Medulla oblongata (tissue), 1 donor: ENCODE measurements around the gene CDH13.

Source experiments
- DNase-seq: peaks from one replicate; pipeline ENCODE4 v3.0.0-alpha.2; 2015; ENCODE audit errors: extremely low spot score

Gene CDH13

DNA sequence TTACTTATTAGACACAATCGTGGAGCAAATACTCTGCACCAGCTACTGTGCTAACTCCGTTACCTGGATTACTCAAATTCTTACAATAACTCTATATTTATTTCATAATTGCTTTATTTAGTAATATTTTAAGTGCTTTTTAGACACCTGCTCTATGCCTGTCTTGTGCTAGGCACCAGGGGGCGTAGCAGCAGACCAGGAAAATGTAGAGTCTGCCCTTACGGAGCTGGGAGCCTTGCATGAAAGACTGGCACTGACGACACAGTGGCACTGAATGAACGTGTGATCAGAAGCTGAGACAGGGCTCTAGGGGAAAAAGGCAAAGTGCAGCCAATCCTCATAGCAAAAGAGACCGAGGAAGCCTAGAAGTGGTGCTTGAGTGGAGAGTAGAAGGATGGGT is 486.5 kb downstream of the CDH13 start:
- peak; percentile 76 for DNase-seq

DNA sequence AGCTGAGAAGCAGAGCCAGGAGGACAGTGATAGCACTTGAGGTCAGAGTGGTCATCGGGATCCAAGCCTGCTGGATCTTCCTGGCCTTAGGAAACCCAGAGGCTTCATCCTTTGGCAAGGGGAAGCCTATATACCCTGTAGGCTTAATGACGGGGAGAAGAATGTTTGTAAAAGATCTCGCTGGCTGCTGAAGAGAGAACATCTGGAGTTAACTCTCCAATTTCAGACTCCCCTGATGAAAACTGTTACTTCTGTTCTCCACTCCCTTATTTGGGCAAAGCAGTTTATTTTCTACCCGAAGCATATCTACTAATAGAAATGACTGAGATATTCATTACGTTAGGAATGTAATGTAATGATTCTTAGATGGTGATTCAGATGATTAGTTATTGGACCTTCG is 487.0 kb downstream of the CDH13 start:
- DNase-seq = no peak

DNA sequence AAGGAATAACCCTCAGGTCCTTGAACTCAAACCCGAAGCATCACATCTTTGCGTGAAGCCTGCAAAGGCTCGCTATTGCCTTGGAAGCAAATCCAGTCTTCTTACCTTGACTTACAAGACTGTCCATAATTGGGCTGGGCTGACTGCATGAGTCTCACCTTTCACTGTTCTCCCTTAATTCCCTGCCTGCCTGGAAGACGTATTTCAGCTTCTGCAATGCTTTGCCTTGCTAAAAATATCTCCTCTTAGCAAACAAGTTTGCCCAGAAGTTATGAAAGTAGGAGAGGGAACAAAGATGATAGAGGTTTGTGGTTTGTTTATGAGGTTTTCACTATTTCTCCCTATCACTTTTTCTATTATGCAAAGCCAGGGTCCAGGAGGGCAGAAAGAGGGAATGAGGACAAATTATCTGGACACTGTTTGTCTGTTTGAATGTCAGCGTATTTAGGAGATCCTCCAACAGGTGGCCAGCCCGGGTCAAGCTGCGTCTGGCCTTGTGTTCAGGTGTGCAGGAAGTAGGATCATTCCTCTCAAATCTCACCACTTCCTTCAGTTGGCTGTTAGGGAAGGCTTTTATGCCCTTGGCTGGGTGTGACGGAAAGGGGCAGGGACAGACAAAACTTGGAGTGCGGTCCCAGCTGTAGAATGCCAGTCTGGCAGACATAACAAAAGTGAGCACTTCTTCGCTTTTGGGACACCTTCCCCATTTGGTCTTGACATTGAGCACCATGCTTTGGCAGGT is 488.9 kb downstream of the CDH13 start:
- no peak for DNase-seq

DNA sequence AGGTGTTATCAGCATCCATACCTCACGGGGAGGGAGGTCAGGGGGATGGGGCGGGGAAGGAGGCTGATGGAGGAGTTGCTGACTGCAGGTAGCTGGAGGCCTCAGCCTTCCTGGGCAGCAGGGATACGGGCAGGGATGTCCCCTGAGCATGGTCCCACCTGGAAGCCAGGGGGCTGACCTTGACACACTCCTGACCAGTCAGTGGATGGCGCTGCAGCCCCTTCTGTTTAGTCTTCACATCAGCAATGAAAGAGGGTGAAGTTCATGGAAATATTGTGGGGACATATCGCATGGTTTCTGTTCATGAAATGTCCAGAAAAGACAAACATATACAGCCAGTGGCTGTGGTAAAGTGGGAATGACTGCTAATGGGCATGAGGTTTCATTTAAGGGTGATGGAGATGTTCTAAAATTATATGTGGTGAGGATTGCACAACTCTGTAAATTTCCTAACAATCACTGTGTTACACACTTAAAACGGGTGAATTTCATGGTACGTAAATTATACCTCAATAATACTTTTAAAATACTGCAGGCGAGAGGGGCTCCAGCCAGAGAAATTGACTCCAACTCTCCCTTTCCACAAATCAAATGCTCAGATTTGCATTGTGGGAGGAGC is 489.6 kb downstream of the CDH13 start:
- DNase-seq = no peak

DNA sequence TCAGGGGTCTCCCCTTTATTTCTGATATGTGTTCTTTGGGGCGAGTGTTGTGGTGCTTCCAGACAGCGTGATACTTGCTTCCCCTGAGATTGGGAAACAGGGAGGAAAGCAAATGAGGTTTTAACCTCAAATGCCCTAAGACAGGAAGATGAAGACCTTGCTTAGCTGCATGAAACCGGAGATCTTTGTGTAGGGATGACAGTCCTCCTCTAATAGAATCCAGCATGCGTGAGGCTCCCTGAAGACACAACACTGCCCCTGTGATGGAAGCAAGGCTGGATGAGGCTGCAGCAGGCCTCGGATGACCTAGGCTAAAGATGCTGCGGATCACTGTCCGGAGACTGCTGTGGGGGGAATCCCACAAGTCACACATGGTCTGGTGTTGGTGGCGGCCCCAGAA is 491.0 kb downstream of the CDH13 start:
- no peak for DNase-seq

DNA sequence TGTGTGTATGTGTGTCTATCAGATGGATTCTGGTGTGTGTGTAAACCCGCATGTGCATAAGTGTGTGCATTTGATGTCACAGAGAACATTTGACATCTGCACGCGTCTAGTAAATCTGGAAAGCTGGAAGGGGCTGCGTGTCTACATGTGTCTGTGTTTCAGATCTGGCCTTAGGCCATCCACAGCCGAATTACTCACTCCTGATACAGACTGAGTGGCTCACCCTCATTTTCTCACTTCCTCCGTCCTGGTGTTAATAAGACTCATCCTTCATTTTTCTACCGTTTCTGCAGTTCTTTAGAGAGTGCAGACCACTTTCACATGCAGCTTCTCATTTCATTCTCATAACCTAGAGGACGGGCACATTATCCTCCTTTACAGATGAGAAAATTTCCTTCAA is 491.6 kb downstream of the CDH13 start:
- DNase-seq = no peak

DNA sequence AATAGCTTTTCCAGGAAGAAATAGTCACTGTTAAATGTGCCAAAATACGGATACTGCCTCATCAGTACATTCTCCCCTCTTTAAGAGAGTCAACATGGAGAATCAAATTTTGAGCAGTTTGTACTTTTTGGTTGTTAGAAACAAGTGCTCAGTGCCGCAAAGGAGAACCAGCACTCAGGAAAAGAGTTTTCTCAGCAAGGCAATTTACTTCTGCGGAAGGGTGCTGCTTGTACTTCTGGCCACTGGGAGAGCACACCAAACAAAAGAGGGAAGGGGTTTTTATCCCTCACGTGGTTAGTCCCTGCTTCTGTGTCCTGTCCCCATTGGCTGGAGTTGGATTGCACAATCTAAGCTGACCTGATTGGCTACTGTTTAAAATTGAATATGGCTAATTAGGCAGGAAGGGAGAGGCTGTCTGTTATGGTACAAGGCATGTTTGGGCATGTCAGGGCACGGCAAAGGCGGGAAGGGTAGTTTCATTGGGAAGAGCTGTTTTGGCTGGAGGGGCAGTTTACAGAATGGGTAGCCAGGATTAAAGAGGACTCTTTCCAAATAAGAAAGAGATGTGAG is 499.3 kb downstream of the CDH13 start:
- no peak for DNase-seq

DNA sequence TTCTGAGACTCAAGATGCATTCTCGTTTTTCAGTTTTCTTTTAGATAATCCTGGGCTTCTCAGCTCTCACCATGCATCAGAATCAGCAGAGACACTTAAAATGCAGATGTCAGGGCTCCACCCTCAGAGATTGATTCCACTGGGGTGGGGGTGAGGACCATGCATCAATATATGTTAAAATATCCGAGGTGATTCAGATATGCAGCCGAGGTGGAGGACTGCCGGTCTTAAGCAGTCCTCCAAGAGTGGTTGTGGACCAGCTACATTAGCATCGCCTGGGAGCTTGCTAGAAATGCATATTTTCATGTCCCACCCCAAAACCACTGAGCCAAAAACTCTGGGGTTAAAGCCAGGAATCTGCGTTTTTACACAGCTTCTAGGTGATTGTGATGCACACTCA is 501.3 kb downstream of the CDH13 start:
- no peak for DNase-seq

DNA sequence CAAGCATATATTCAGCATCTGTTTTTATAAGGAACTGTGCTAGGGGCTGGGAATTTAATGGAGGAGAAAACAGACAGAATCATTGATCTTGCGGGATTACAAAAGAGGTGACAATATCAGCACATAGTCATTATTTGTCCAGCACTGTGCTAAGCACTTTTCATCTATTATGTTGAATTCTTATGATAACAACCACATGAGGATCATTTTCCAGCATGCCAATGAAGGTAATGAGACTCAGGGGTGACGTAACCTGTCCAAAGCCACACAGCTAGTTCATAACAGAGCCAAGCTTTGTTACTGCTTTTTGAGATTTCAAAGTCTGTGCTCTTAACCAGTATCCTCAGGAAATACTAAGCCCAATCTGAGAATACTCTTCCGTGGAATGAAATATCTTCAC is 503.3 kb downstream of the CDH13 start:
- DNase-seq = no peak

DNA sequence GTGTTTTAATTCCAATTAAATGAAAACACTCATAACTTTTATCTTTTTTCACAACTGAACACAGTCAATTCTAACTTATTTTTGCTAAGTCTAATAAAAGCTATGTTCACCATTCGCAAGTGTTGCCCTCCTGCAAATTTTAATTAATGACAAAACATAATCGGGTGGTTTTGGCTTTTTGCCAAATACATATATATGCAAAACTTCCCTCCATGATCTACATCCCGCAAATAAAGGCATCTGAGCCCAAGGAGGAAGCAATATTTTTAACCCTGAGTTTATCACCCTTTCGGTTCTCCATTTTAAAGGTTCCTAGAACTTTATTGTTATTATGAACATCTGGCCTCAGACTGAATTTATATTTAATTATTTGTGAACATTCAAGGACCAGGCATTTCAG is 507.9 kb downstream of the CDH13 start:
- DNase-seq = no peak

DNA sequence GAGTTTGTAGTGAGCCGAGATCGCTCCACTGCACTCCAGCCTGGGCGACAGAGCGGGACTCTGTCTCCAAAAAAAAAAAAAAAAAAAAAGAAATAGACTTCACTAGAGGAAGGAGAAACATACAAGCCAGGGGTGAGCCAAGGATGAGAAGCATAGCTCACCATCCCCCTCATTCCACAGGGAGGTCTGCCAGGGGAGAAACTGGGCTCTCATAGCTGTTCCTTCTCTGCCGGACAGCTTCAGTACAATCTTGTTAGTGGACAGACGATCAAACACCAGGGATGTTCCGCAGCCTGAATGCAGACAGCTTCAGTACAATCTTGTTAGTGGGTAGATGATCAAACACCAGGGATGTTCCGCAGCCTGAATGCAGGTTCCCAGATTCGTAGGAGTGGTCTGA is 509.6 kb downstream of the CDH13 start:
- DNase-seq = no peak

DNA sequence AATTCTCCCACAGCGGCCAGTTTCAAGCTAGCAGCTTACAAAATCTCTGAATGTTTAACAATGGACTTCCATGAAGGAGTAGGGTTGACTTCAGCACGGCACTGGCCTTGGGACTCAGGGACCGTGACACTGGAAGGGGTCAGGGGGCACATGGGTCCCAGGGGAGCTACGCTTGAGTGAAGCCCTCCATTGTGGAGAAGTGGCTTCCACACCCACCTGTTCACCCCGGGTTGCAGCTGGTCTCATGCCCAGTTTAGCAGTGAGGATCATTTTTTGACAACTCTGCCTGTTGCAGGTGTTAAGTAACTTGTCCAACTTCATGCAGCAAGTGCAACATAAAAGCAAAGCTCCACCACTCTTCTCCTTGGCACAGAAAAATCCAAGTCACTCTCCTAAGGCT is 510.2 kb downstream of the CDH13 start:
- DNase-seq = no peak

DNA sequence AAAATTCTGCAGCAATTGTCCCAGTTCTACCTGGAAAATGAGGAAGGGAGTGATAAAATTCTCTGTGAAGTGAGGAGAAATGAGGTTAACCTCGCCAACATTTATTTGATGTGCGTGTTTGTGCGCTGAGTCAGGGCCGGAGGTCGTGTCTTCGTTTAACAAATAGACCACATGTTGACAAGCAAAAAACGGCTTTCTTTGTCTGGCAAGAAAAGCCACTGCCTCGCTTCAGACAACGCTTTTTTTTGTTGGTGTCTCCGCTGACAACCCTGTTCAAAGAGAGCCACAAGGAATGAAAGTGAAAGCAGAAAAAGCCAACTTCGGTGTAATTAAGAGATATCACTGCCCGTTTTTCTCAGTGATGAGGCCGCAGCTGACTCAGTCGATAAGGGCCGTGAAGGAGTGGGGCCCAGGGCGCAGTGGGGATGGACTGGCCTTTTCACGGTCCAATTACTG is 510.6 kb downstream of the CDH13 start:
- peak; percentile 75 for DNase-seq

DNA sequence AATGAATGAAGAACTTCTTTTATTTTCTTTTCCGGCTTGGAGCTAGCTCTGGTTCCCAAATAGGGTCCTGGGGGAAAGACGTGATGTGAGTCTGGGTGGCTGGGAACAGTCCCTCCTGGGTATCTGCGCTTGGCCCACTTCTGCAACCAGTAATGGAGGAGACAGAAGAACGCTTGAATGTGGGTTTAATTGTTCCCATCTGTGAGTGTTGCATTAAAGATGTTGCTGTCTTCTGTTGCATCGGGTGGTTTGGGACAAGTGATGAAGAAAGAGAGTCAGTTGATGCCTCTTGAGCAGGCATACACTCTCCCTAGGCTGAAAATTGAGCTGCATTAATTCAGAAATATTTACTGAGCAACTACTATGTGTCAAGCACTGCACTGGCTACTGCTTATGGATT is 511.1 kb downstream of the CDH13 start:
- no peak for DNase-seq

DNA sequence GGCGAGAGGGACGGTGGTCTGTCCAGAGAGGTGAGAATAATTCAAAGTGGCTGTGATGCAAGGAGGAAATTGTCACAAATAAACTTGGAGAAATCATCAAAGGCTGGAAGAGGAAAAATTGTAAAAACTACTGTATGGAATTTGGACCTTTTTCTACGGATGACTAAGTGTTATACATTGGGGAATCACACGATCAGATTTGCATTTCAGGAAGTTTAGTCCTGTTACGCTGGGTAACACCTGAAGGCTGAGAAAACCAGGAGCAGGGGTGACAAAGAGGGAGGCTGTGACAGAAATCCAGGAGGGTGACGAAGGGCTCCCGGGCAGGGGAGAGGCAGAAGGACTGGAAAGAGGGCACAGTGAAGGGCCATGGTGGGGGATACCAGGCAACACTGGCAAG is 511.7 kb downstream of the CDH13 start:
- no peak for DNase-seq

DNA sequence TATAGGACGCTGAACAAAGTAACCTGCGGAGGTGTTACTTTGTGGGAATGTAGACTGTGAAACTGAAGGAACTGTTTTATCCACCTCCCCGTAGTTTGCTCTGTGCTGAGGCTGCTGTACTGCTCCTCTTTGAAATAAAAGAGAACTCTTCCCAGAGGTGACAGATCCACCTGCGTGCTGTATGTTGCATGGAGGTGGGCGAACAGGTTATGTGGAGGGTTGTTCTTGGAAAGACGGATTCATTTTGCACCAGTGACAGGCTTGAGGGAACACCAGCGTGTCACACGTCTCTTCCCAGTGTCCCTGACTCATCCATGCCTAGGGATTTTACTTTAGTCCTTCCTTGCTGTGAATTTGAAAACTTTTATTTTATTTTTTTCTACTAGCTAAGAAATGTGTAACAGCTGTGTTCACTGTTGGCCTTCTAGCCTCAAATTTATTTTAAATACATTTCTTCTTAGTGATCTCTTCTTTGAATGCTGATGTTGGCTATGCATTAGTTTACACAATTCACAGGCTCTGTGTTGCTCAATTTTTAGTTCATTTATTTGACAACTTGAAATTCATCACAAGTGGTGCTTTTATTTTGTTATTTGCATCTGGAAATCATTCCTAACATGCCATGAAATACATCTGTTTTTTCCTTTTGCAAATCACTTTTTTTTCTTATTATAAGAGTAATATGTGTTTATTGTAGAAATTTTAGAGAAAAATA is 512.4 kb downstream of the CDH13 start:
- no peak for DNase-seq

DNA sequence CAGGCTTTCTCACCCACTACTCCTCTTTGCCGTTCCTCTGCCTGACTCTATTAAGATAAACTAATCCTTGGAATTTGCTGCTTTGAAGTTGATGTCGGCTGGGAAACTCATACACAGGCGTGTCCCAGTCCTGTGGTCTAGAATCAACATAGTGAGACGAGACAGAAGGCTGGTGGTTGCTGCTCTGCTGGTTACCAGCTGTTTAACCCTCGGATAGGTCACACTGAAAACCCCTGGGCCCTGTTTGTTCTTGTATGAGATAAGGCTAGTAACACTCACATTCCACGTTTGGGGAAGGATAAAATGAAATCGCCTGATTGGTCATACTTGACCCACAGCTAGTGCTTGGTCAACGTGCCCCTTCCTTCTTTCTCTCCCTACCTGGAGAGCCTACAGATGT is 517.0 kb downstream of the CDH13 start:
- no peak for DNase-seq

DNA sequence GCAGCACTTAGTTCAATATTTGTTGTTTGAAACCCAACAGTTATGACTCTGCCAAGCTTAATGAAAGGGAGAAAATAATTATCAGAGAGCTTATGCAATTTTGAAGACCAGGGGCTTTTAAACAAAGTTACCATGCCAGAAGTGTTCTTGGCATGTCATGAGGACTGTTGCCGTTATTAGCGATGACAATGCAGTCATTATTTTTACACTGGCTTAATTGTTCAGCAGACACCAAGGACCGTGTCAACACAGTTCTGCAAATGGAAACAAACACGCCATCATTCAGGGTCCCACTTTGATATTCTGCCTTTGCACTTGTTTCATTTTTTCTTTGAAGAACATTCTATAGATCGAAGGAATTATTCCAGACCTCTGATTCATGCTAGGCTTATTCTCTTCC is 518.5 kb downstream of the CDH13 start:
- peak; percentile 69 for DNase-seq

DNA sequence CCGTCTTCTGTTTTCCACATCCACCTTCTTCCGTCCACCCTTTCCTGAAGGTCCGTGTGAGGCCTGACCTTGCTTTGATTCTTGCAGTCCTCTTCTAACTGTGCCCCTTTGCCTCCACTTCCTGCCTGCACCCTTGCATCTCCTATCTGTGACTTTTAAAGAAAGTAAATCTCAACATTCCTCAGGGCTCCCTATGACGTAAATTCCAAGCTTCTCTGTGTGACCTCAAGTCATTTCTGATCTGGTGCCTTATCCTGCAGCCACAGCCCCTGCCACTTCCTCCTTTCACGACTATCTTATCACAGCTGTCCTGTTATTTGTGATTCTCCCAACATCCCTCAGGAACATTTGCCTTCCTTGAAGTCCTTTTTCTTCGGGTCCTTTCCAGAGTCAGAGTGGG is 520.5 kb downstream of the CDH13 start:
- no peak for DNase-seq

DNA sequence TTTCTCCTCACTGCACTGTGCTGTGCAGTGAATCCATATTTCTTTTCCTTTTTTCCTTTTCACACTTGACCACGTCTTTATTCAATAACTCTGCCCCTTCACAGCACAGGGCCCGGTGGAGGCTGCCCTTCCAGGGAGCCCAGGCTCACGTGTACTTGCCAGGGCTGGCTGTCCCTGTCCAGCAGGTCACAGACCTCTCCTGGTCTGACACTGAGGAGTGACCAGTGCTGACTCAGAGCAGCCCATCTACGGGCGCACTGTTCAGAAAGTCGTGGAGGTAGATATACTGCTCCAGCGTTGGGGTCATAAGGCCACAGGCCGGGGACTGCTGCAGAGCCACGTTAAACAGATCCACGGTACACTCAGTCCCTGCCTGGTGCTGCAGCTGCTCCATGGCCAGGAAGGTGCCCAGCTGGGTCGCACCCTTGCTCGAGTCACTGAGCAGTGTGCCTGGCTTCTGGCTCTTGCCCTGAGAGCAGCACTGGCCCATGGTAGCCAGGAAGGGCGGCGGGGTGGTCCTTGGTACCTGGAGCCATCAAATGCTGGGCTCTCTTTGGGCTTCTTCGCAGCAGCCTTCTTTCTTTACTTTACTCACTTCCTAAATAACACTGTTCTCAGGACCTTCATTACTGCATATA is 531.7 kb downstream of the CDH13 start:
- DNase-seq = no peak

DNA sequence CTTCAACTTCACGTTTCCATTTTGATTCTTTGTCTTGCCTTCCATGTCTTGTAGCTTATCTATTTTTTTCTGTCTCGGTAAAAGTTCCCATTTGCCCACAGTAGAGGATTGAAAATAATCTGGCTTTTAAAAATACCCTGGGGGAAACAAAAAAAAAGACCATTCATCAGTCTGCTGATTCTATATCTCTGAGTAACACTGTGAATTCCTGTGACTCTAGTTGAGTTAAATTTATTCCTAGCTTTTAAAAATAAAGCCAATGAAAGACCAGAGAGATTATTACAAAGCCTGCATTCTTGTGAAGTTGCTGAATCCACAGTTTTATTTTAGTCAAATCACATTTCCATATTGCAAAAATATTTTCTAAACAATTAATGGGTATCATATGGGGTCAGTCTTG is 532.3 kb downstream of the CDH13 start:
- no peak for DNase-seq

DNA sequence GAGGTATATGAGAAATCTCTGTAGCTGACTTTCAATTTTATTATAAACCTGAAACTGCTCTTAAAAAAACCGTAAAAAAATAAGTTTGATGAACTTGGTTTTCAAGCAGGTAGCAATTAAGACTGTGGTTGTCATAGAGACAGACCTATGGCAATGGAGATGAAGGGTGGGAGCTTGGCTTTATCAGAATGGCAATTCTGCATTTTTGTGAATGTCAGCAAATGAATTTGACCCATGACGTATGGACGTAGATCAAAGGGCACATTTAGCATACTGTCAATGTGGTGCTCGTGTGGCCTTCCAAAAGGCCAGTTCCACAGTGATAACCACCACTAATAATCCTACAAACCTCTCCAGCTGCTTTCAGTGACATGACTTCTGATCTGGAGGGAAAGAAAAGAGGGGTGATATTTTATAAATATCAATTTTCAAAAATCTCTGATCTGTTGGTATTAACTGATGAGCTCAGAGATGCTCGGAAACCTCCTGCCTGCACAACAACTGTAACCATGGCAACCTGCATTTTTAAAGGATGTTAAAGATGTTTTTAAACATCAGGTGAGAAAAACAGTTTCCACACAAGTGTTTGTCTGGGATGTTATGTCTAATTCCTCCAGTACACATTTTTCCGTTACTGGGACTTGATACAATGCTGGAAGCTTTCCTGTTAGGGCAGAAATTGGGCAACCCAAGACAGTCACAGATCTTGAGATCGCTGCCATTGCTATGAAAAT is 533.7 kb downstream of the CDH13 start:
- DNase-seq = no peak
